Measurements from ENCODE around the gene EPB41L4B. TPM values are rescaled to one million over a fixed set of nuclear protein-coding genes. Genes with fewer than 3 reads are reported as not detected.
"Not testable (repeated sequence)": the region's sequence is repeated elsewhere in the genome, so short reads cannot be mapped to it uniquely, and the experiment has no call there.

EPB41L4B gene
- total RNA-seq, 2 donors from 2014 or later: 6.4 to 6.6 TPM

GRCh38 chr9:109342878-109343277 lies 22.0 kb upstream of the EPB41L4B start:
- no peaks in the 10 kb centered on the region for H3K27me3 ChIP-seq (ENCODE audit: control insufficient read depth, insufficient read depth, low read length, poor library complexity, severe bottlenecking)
- Mint-ChIP-seq H3K4me1 (peaks cover 10% of the 10 kb centered on the region), H3K27me3 (ENCODE audit: insufficient read depth) (no peaks in the 10 kb centered on the region), H3K4me3 (no peak overlapping the region), H3K27ac (no peak overlapping the region), H3K36me3 (ENCODE audit: low read depth) (no peaks in the 10 kb centered on the region), H3K9me3 (no peaks in the 10 kb centered on the region)
- no peak overlapping the region for H3K27ac ChIP-seq (ENCODE audit: low read depth, low read length)
- no peak for DNase-seq
- H3K36me3 ChIP-seq (ENCODE audit: control insufficient read depth, insufficient read depth, low read length): no peaks in the 10 kb centered on the region
- WGBS, 2 experiments (ENCODE audit: insufficient coverage in 1 of 2, insufficient read length in 1 of 2): 90 to 92% methylated on average over 4 of the region's 4 CpGs
- H3K4me1 ChIP-seq (ENCODE audit: control insufficient read depth, insufficient read depth, low read length): peaks cover 5% of the 10 kb centered on the region
- TF ChIP-seq CTCF (conservative IDR thresholded peaks at IDR 0.05): no peak
- H3K9ac ChIP-seq (ENCODE audit: extremely low read depth, low read length, poor library complexity, severe bottlenecking): no peak overlapping the region
- H3K4me3 ChIP-seq (ENCODE audit: low read length): no peak overlapping the region
- no peaks in the 10 kb centered on the region for H3K9me3 ChIP-seq (ENCODE audit: control insufficient read depth, low read length)

GRCh38 chr9:109341561-109341960 lies 20.7 kb upstream of the EPB41L4B start:
- Histone ChIP-seq H3K4me1 (ENCODE audit: control insufficient read depth, insufficient read depth, low read length) (peaks cover 5% of the 10 kb centered on the region), H3K9ac (ENCODE audit: extremely low read depth, low read length, poor library complexity, severe bottlenecking) (no peak overlapping the region), H3K27ac (ENCODE audit: low read depth, low read length) (no peak overlapping the region), H3K9me3 (ENCODE audit: control insufficient read depth, low read length) (no peaks in the 10 kb centered on the region), H3K36me3 (ENCODE audit: control insufficient read depth, insufficient read depth, low read length) (no peaks in the 10 kb centered on the region), H3K27me3 (ENCODE audit: control insufficient read depth, insufficient read depth, low read length, poor library complexity, severe bottlenecking) (no peaks in the 10 kb centered on the region), H3K4me3 (ENCODE audit: low read length) (no peak overlapping the region)
- no peak for TF ChIP-seq CTCF (conservative IDR thresholded peaks at IDR 0.05)
- DNase-seq: no peak
- WGBS, 2 experiments (ENCODE audit: insufficient coverage in 1 of 2, insufficient read length in 1 of 2): 50 to 60% methylated on average over 2 to 6 of the region's 6 CpGs
- Mint-ChIP-seq H3K36me3 (ENCODE audit: low read depth) (no peaks in the 10 kb centered on the region), H3K4me3 (no peak overlapping the region), H3K27me3 (ENCODE audit: insufficient read depth) (no peaks in the 10 kb centered on the region), H3K9me3 (no peaks in the 10 kb centered on the region), H3K4me1 (peaks cover 10% of the 10 kb centered on the region), H3K27ac (no peak overlapping the region)

GRCh38 chr9:109340979-109341378 lies 20.1 kb upstream of the EPB41L4B start:
- not testable (repeated sequence) for H3K9me3 Mint-ChIP-seq; H3K4me1 ChIP-seq (ENCODE audit: control insufficient read depth, insufficient read depth, low read length); H3K4me3 ChIP-seq (ENCODE audit: low read length); DNase-seq; H3K27ac Mint-ChIP-seq; H3K27me3 ChIP-seq (ENCODE audit: control insufficient read depth, insufficient read depth, low read length, poor library complexity, severe bottlenecking); H3K9ac ChIP-seq (ENCODE audit: extremely low read depth, low read length, poor library complexity, severe bottlenecking); H3K36me3 ChIP-seq (ENCODE audit: control insufficient read depth, insufficient read depth, low read length); H3K27me3 Mint-ChIP-seq (ENCODE audit: insufficient read depth); H3K36me3 Mint-ChIP-seq (ENCODE audit: low read depth); H3K27ac ChIP-seq (ENCODE audit: low read depth, low read length); H3K9me3 ChIP-seq (ENCODE audit: control insufficient read depth, low read length); H3K4me3 Mint-ChIP-seq
- WGBS, 2 experiments (ENCODE audit: insufficient coverage in 1 of 2, insufficient read length in 1 of 2): 95% methylated on average over 7 of the region's 7 CpGs; no CpG with 5 or more reads in 1 of the 2 experiments
- H3K4me1 Mint-ChIP-seq: peaks cover 10% of the 10 kb centered on the region

- no peak overlapping the region for H3K27ac ChIP-seq (ENCODE audit: low read depth, low read length)
- H3K9ac ChIP-seq (ENCODE audit: extremely low read depth, low read length, poor library complexity, severe bottlenecking): no peak overlapping the region
- TF ChIP-seq CTCF (conservative IDR thresholded peaks at IDR 0.05): no peak
- no peaks in the 10 kb centered on the region for H3K4me1 Mint-ChIP-seq
- no peak overlapping the region for H3K27ac Mint-ChIP-seq
- 90 to 97% methylated on average over 3 of the region's 3 CpGs for WGBS, 2 experiments (ENCODE audit: insufficient coverage in 1 of 2, insufficient read length in 1 of 2)
- no peaks in the 10 kb centered on the region for H3K9me3 Mint-ChIP-seq
- no peaks in the 10 kb centered on the region for H3K36me3 Mint-ChIP-seq (ENCODE audit: low read depth)
- no peaks in the 10 kb centered on the region for H3K36me3 ChIP-seq (ENCODE audit: control insufficient read depth, insufficient read depth, low read length)
- H3K27me3 ChIP-seq (ENCODE audit: control insufficient read depth, insufficient read depth, low read length, poor library complexity, severe bottlenecking): no peaks in the 10 kb centered on the region
- no peak overlapping the region for H3K4me3 ChIP-seq (ENCODE audit: low read length)
- no peaks in the 10 kb centered on the region for H3K27me3 Mint-ChIP-seq (ENCODE audit: insufficient read depth)
- no peak for DNase-seq
- H3K9me3 ChIP-seq (ENCODE audit: control insufficient read depth, low read length): no peaks in the 10 kb centered on the region
- H3K4me1 ChIP-seq (ENCODE audit: control insufficient read depth, insufficient read depth, low read length): no peaks in the 10 kb centered on the region
- H3K4me3 Mint-ChIP-seq: no peak overlapping the region
These were observed 15.6 kb upstream of the EPB41L4B start for GRCh38 chr9:109336409-109336808.
